Cerebellar cortex (tissue), 1 donor: ENCODE results near the gene RSPH4A.
"Not testable (repeated sequence)": the region's sequence is repeated elsewhere in the genome, so short reads cannot be mapped to it uniquely, and the experiment has no call there.

Source experiments
- DNase-seq: peaks from one replicate; pipeline ENCODE4 v3.0.0-alpha.2; 2015; ENCODE audit warnings: low spot score

The RSPH4A gene

DNA sequence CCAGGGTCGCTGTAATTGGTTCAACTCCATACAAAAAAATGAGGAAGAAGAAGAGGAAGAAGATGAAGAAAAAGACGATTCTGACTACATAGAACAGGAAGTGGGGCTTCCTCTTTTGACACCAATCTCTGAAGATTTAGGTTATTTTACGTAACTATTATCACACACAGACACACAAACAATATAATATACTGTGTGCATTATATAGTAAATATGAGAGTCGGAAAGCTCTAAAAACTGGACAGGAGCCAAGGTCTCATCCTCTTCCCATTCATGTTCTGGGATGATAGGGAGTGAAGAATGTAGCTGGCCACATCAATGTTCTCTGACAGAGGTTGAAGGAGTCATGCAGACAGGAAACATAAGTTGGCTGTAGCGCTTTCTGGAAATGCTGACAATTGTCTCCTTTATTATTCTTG is 13.3 kb downstream of the RSPH4A start:
- DNase-seq = no peak

DNA sequence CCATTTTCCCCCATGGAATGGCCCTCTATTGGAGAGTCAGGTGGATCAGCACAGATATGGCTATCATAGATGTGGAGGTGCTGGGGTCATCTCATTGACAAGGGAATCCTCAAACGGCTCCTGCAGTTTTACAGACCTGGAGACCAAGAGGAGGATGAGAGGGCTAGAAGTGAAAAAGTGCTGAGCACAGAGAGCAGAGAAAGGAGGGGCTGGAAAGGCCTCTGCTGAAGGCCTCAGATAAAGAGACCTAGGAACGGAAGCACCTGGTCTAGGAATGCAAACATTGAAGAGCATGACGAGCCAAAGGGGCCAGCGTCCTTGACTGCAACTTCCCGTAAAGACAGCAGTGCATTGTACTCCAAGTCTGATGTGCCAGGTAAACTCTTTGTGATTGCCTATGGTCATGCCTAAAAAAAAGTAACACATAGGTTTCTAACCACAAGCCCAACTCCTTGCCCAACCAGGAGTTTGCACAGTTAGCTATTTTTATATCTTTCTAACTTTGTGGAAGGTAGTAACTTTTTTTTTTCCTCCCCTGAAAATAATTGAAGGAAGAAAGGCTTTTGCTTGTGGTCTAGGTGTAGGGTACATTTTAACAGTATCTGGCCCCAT is 15.2 kb downstream of the RSPH4A start:
- no peak for DNase-seq

DNA sequence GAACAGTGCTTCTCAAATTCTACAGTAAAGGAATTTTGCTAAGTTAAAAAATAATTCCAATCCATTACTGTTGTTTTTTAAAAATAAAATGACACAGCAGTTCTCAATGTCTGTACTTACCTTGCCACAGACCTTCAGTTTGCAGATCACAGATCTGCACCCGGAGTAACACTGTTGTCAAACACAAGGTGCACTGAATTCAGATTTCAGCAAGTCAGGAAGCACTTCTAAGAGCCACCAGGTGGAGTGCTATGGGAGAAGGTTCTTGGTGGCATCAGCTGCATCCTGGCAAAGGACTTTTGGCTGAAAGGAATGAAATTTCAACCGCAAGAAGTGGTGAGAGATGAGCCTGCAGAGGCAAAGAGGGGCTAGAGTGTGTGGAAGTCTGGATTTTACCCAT is 17.4 kb downstream of the RSPH4A start:
- peak; percentile 21 for DNase-seq

DNA sequence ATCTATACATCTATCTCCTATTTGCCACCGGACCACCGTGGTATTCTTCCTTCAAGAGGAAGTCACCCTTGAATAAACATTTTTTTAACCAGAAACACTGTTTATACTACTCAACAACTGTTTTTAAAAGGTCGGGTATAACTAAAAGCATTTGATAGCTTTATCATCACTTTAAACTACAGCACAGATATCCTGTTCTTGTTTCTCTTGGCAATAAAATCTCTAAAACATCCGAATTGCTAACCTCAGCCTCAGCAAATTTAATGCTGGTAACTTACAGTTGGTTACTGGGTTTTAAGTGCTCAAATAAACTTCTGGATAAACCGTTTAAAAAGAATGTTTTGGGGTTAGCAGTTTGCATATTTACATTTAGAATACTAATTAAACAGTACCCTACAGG is 31.9 kb downstream of the RSPH4A start:
- no peak for DNase-seq

DNA sequence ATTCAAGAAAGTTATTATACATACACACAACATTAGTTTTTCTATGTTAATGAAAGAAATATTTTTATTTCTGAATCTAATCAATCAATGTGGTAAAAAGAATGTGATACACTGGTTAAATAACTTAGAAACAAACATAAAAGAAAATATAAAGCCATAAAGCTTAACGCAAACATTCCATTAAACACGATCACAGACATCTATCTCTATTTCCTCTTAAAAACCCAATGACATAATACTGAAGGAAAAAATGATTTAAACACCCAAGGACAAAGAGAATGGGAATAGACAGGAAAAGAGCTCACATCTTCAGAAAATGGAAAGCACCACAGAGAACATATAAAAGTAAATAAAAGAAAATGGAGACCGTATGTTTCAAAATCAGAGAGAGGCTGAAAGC is 32.9 kb downstream of the RSPH4A start:
- no peak for DNase-seq

GRCh38 chr6:116651916-116652315 is 35.6 kb downstream of the RSPH4A start:
- DNase-seq = no peak

GRCh38 chr6:116661594-116661993 is 45.3 kb downstream of the RSPH4A start:
- DNase-seq = no peak

- DNase-seq = no peak
Observed at GRCh38 chr6:116662202-116662601, 45.9 kb downstream of the RSPH4A start.

DNA sequence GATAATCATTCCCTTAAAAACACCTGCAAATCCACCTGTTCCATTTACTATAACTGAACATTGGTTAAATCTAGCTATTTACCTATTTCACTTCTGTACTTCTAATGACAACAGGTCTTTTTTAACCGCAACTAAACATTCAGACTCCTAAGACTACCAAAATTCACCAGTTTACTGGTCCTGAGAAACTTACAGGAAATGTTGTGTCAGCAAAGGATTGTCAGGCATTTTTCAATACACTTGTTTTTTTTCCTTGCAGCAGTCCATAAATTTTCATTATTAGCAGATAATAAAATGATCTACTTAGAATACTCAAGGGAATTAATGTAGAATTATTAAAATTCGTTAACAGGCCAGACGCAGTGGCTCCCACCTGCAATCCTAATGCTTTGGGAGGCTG is 47.0 kb downstream of the RSPH4A start:
- DNase-seq = no peak

GRCh38 chr6:116664169-116664568 is 47.9 kb downstream of the RSPH4A start:
- DNase-seq = not testable (repeated sequence)

GRCh38 chr6:116665464-116665863 is 49.2 kb downstream of the RSPH4A start:
- no peak for DNase-seq

DNA sequence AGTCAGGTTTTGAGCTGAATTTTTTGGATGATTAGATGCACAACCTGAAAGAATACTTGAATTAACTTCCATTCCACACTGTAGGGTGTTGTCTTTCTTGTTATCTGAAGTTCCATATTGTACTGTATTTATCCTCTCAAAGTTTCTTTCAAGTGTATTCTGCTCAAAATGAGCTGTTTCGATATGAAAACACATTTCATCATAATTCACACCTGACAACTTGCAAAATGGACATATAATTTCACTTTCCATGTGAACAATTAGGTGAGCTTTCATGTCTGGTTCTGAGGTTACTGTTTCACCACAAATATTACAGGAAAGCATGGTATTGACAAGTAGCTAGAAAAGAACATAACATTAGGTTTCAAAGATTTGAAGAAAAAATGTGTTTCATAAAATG is 50.6 kb downstream of the RSPH4A start:
- no peak for DNase-seq

DNA sequence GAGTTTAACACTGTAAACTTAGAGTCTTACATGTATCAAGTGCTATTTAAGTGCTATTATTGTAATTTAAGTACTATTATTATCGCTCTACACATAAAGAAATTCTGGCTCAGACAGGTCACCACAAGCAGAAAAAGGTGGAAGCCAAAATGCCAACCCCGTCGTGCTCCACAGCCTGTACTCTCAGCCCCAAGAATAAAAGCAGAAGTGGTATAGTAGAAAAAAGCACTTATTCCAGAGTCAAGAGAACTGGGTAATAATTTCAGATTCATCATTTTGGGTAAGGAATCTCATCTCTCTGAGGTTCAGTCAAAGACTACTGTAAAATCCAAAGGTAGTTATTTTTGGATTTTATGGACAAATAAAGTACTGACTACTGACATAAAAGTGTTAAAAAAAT is 51.3 kb downstream of the RSPH4A start:
- DNase-seq = no peak

DNA sequence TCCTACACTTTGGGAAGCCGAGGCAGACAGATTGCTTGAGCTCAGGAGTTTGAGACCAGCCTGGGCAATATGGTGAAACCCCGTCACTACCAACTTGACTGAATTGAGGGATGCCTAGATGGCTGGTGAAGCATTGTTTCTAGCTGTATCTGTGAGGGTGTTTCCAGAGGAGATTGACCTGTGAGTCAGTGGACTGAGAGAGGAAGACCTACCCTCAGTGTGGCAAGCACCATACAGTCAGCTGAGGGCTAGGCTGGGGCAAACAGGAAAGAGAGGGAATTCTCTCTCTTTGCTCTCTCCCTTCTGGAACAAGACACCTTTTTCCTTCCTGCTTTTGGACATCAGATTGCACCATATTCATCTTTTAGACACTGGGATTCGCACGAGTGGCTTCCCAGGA is 56.0 kb downstream of the RSPH4A start:
- no peak for DNase-seq

- no peak for DNase-seq
Observed at GRCh38 chr6:116676021-116676420, 59.7 kb downstream of the RSPH4A start.

DNA sequence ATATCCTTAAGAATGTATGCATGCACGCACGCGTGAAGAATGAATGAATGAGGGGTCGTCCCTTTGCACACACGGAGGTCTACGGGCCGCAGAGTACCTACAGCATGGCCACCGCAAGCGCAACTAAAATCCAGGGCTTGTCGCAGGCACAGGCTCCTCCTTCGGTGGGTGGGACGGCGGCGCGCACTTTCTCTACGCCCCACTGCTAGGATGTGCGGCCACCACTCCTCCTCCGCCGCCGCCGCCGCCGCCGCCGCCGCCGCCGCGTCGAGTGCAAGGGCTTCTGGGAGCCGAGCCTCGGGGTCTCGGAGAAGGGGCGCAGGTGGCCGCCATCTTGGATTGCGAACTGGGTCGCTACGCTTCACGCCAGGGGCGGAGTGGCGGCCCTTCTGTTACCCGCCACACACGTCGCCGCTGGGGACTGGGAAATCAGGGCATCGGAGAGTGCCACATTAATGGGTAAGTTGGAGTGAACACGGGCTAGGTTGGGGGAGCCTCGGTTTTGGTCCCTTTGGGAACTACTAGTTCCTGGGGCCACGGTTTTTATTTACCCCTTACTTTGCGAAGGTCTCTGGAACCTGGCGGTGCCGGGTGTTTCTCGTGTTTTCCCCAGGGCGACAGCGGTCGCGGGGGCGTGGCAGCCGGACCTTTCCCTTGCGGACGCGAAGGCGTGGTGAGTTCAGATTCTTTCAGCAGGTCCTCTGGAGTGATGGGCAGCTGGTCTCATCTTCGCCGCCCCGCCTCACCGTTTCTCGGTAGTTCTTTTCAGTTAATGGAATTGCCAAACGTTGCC is 64.8 kb downstream of the RSPH4A start, which contains the start of gene KPNA5:
TSS of gene KPNA5 (plus strand) at position 332 of the 793 bp plus-strand sequence. CDS start at position 456, 124 bp downstream.
- peak; percentile 95 for DNase-seq

- DNase-seq = peak; percentile 15
Observed at GRCh38 chr6:116682334-116682712, 66.0 kb downstream of the RSPH4A start.
